HFFc6 (cell line): ENCODE results near the gene LYZL6. TPM values are rescaled to one million over a fixed set of nuclear protein-coding genes. Genes with fewer than 3 reads are reported as not detected.

Experiments used
- total RNA-seq, 6 experiments: library from RNA; stranded (reverse); fragmentation: NEBNext Ultra II Directional; extraction: Animal tissue kit (Norgen Biotek cat#: 25700); gene quantifications; 2 replicates in 1 of 6; 3 replicates in 5 of 6; pipeline ENCODE4 v1.2.3, GENCODE V29; 2021

LYZL6 gene
- total RNA-seq, 6 experiments from 2014 or later = not detected

Other genes with a start within 250 kb of the LYZL6 start
- 1 to 10 TPM; 1.7 to 5.0 (median 1.8) TPM for gene RASL10B, start 212.1 kb downstream of the LYZL6 start, total RNA-seq
- gene GAS2L2, start 190.5 kb downstream of the LYZL6 start, total RNA-seq = not detected
- not detected for gene C17orf50, start 182.8 kb downstream of the LYZL6 start, total RNA-seq
- gene MMP28, start 148.1 kb downstream of the LYZL6 start, total RNA-seq = not detected
- 100 to 1,000 TPM; 132 to 170 (median 146) TPM for gene TAF15, start 134.2 kb downstream of the LYZL6 start, total RNA-seq
- gene HEATR9, start 74.8 kb downstream of the LYZL6 start, total RNA-seq = not detected
- gene CCL5, start 63.4 kb downstream of the LYZL6 start, total RNA-seq = under 1 TPM in 1 of 6 experiments, not detected in 5; 0.19 TPM
- under 1 TPM in 4 of 6 experiments, not detected in 2; 0.23 to 0.76 (median 0.53) TPM for gene RDM1, start 12.9 kb downstream of the LYZL6 start, total RNA-seq
- gene CCL16, start 37.8 kb upstream of the LYZL6 start, total RNA-seq = not detected
- not detected for gene CCL14, start 43.0 kb upstream of the LYZL6 start, total RNA-seq
- gene CCL15, start 57.8 kb upstream of the LYZL6 start, total RNA-seq = not detected
- gene CCL23, start 74.3 kb upstream of the LYZL6 start, total RNA-seq = not detected
- not detected for gene CCL18, start 120.6 kb upstream of the LYZL6 start, total RNA-seq
- not detected for gene CCL3, start 146.4 kb upstream of the LYZL6 start, total RNA-seq
- gene CCL4, start 160.1 kb upstream of the LYZL6 start, total RNA-seq = not detected
- gene TBC1D3B, start 232.9 kb upstream of the LYZL6 start, total RNA-seq = 1 to 10 TPM in 2 of 6 experiments, under 1 TPM in 4; 0.54 to 1.3 (median 0.80) TPM